IMR-90 (cell line): Measurements from ENCODE around the gene SLC26A6. TPM values are rescaled to one million over a fixed set of nuclear protein-coding genes. Genes with fewer than 3 reads are reported as not detected.

ENCODE experiments used
- ATAC-seq: fragments of 200-7000 bp; cut with Tn5 transposase; 2 replicates; pipeline ENCODE4 v1.9.1; 2020; ENCODE audit warnings: low read depth, mild to moderate bottlenecking, moderate library complexity
- BruUV-seq: library from RNA; stranded (reverse); fragments of 400-500 nt; replicated peaks from 2 replicates; lab custom pipeline; 2021; lab: Mats Ljungman, UMichigan
- CTCF ChIA-PET: fragments of 300-600 bp; formaldehyde crosslinking; extraction: SDS; loops from one replicate; lab custom pipeline; 2021; ENCODE audit warnings: antibody characterized with exemption; lab: Yijun Ruan, JAX
- POLR2A ChIA-PET: fragments of 300-600 bp; sonication (Branson Sonifier 250); formaldehyde crosslinking; loops from one replicate; lab custom pipeline; 2022; ENCODE audit warnings: antibody characterized with exemption; ENCODE audit not compliant: unreplicated experiment; lab: Charles Lee
- DNase-seq: peaks from one replicate; pipeline ENCODE4 v3.0.0; 2013
- H2AFZ ChIP-seq: replicated peaks from 2 replicates; pipeline ENCODE3; 2013; ENCODE audit warnings: low read length, mild to moderate bottlenecking; ENCODE audit not compliant: poor library complexity
- H2AK5ac ChIP-seq: 2 replicates; pipeline ENCODE4 v1.6.1; 2013; ENCODE audit warnings: low read depth, low read length, inconsistent platforms
- H2AK9ac ChIP-seq: replicated peaks from 2 replicates; pipeline ENCODE3; 2013; ENCODE audit warnings: mild to moderate bottlenecking, low read depth, low read length, moderate library complexity; ENCODE audit not compliant: poor library complexity
- H2BK120ac ChIP-seq: 2 replicates; pipeline ENCODE4 v1.6.1; 2013; ENCODE audit warnings: low read depth, low read length, inconsistent platforms
- H2BK15ac ChIP-seq: 3 replicates; pipeline ENCODE4 v1.6.1; 2013; ENCODE audit warnings: low read depth, low read length, inconsistent platforms
- H2BK20ac ChIP-seq: 2 replicates; pipeline ENCODE4 v1.6.1; 2013; ENCODE audit warnings: low read depth, mild to moderate bottlenecking, inconsistent platforms, low read length, moderate library complexity
- H2BK5ac ChIP-seq: 2 replicates; pipeline ENCODE4 v1.6.1; 2013; ENCODE audit warnings: mild to moderate bottlenecking, low read depth, low read length, inconsistent platforms; ENCODE audit not compliant: poor library complexity, severe bottlenecking
- H3K14ac ChIP-seq: replicated peaks from 2 replicates; pipeline ENCODE4 v1.6.1; 2013; ENCODE audit warnings: low read depth, low read length, inconsistent platforms
- H3K18ac ChIP-seq: 2 replicates; pipeline ENCODE4 v1.6.1; 2013; ENCODE audit warnings: low read depth, low read length, control low read depth
- H3K23ac ChIP-seq: 2 replicates; pipeline ENCODE4 v1.6.1; 2013; ENCODE audit warnings: low read depth, low read length, inconsistent platforms
- H3K27ac ChIP-seq: 2 replicates; pipeline ENCODE4 v1.5.1; 2013; ENCODE audit warnings: mild to moderate bottlenecking, control low read depth, low read length; ENCODE audit not compliant: insufficient read depth
- H3K27me3 ChIP-seq: 2 replicates; pipeline ENCODE4 v1.6.1; 2013; ENCODE audit warnings: low read length; ENCODE audit not compliant: control insufficient read depth, insufficient read depth
- H3K36me3 ChIP-seq: 2 replicates; pipeline ENCODE4 v1.6.1; 2013; ENCODE audit warnings: low read length, mixed read lengths; ENCODE audit not compliant: control insufficient read depth, insufficient read depth
- H3K4ac ChIP-seq: 2 replicates; pipeline ENCODE4 v1.6.1; 2013; ENCODE audit warnings: low read depth, low read length, inconsistent platforms
- H3K4me1 ChIP-seq: 2 replicates; pipeline ENCODE4 v1.6.1; 2013; ENCODE audit warnings: low read length, mixed read lengths; ENCODE audit not compliant: control insufficient read depth, insufficient read depth
- H3K4me2 ChIP-seq: 2 replicates; pipeline ENCODE4 v1.6.1; 2013; ENCODE audit warnings: low read depth, mild to moderate bottlenecking, control low read depth, low read length, moderate library complexity
- H3K4me3 ChIP-seq: 2 replicates; pipeline ENCODE4 v1.5.1; 2013; ENCODE audit warnings: low read depth, mild to moderate bottlenecking, control low read depth, low read length, moderate library complexity; ENCODE audit not compliant: insufficient read depth
- H3K56ac ChIP-seq: 2 replicates; pipeline ENCODE4 v1.6.1; 2013; ENCODE audit warnings: low read length, inconsistent platforms; ENCODE audit not compliant: insufficient read depth; ENCODE audit errors: extremely low read depth
- H3K79me1 ChIP-seq, 2 experiments: 2 replicates each; pipeline ENCODE4 v1.6.1; 2013; ENCODE audit warnings: low read length in 2 of 2, inconsistent platforms in 1 of 2, low read depth in 1 of 2
- H3K9ac ChIP-seq: 2 replicates; pipeline ENCODE4 v1.6.1; 2013; ENCODE audit warnings: low read depth, low read length, control low read depth
- H3K9me1 ChIP-seq: 2 replicates; pipeline ENCODE4 v1.6.1; 2013; ENCODE audit warnings: low read length, inconsistent platforms; ENCODE audit not compliant: insufficient read depth
- H3K9me3 ChIP-seq: 2 replicates; pipeline ENCODE4 v1.6.1; 2013; ENCODE audit warnings: low read length; ENCODE audit not compliant: control insufficient read depth, insufficient read depth
- H4K20me1 ChIP-seq: 2 replicates; pipeline ENCODE4 v1.6.1; 2013; ENCODE audit warnings: low read length, inconsistent platforms; ENCODE audit not compliant: insufficient read depth
- H4K5ac ChIP-seq: 2 replicates; pipeline ENCODE4 v1.6.1; 2013; ENCODE audit warnings: mild to moderate bottlenecking, low read depth, low read length, control low read depth
- H4K8ac ChIP-seq, 2 experiments: 2 replicates each; pipeline ENCODE4 v1.6.1; 2013; ENCODE audit warnings: low read depth in 2 of 2, low read length in 2 of 2, control low read depth in 1 of 2, inconsistent platforms in 1 of 2
- H4K91ac ChIP-seq: 2 replicates; pipeline ENCODE4 v1.6.1; 2013; ENCODE audit warnings: low read depth, low read length, inconsistent platforms; ENCODE audit not compliant: insufficient read depth
- CTCF ChIP-seq: conservative IDR thresholded peaks from 2 replicates; pipeline ENCODE4 v1.5.1; 2012; ENCODE audit warnings: mild to moderate bottlenecking, low read depth, low read length, improper control_type of control experiment
- POLR2A ChIP-seq: IDR thresholded peaks from 2 replicates; pipeline ENCODE4 v1.6.1; 2012; ENCODE audit warnings: mild to moderate bottlenecking, low read depth, low read length
- RAD21 ChIP-seq: IDR thresholded peaks from 2 replicates; pipeline ENCODE4 v1.6.1; 2012; ENCODE audit warnings: low read length, improper control_type of control experiment
- WGBS, 2 experiments: methylation state at CpG; one replicate each; pipeline versions ENCODE4 v1.1.5 to v1.1.7; 2013; ENCODE audit warnings: missing lambda C conversion rate in 2 of 2; ENCODE audit not compliant: insufficient read length in 1 of 2; ENCODE audit errors: extremely low coverage in 2 of 2; 5-methylcytosine and 5-hydroxymethylcytosine counted together
- dilution Hi-C: fragments of 300-500 bp; cut with HindIII; formaldehyde crosslinking; loops from one replicate; pipeline ENCODE4 v1.14.3; 2018; ENCODE audit warnings: low sequenced_read_pairs; ENCODE audit not compliant: unreplicated experiment
- in situ Hi-C: fragments of 300-500 bp; cut with MboI; formaldehyde crosslinking; loops from 3 replicates; pipeline ENCODE4 v1.14.3; 2019; ENCODE audit warnings: low sequenced_read_pairs, inconsistent platforms, mixed read lengths
- intact Hi-C: fragments of 100-400 bp; cut with micrococcal nuclease; formaldehyde crosslinking; loops from 2 replicates; pipeline ENCODE4 v1.10.0; 2022
- polyA plus RNA-seq, 3 experiments: library from polyadenylated mRNA; depleted of rRNA; stranded (reverse); fragments of >200 nt; gene quantifications; 2 replicates each; pipeline ENCODE4 v1.2.3, GENCODE V29; 2012; ENCODE audit warnings: low replicate concordance in 1 of 3
- total RNA-seq: library from RNA; depleted of rRNA; stranded (reverse); fragments of >200 nt; gene quantifications from 2 replicates; pipeline ENCODE4 v1.2.3, GENCODE V29; 2012

The SLC26A6 gene
- total and polyA plus RNA-seq, 2 of the 4 experiments (the other 2 are of a cell fraction), result 11.8 to 34.3 TPM

- in situ Hi-C loops (no loop called here), intact Hi-C loops (no loop called here), dilution Hi-C loops (no loop called here)
- no peak overlapping the region for H3K56ac ChIP-seq
- TF ChIP-seq POLR2A, result no peak
- TF ChIP-seq CTCF, result no peak
- TF ChIP-seq RAD21, result no peak
- ChIA-PET POLR2A (no interaction called here), CTCF (interaction anchor here (0.6 kb wide), 1 partner anchor 193 kb away, joined by 3 read pairs; no protein-coding TSS in a partner anchor)
- H3K36me3 ChIP-seq, result peaks cover 88% of the 10 kb centered on the region
- no peak overlapping the region for H2BK5ac ChIP-seq
- no peak overlapping the region for H3K14ac ChIP-seq
- no peak overlapping the region for H3K18ac ChIP-seq
- WGBS, 2 experiments, result 80% methylated on average over 2 of the region's 9 CpGs; no CpG with 5 or more reads in 1 of the 2 experiments
- H2BK15ac ChIP-seq, result no peak overlapping the region
- H3K27me3 ChIP-seq, result no peaks in the 10 kb centered on the region
- H2AK5ac ChIP-seq, result no peak overlapping the region
- no peak overlapping the region for H2AFZ ChIP-seq
- no peak overlapping the region for H4K91ac ChIP-seq
- 0 out of 2 replicates have a peak, but pooled peaks cover 3% of the 10 kb centered on the region for H3K9me1 ChIP-seq
- no TSS peak for BruUV-seq
- H3K23ac ChIP-seq, result no peak overlapping the region
- H2BK120ac ChIP-seq, result no peak overlapping the region
- H3K4me3 ChIP-seq, result no peak overlapping the region
- H3K9me3 ChIP-seq, result no peaks in the 10 kb centered on the region
- H3K4me2 ChIP-seq, result no peak overlapping the region
- H3K9ac ChIP-seq, result no peak overlapping the region
- no peak overlapping the region for H3K27ac ChIP-seq
- H3K79me1 ChIP-seq, result peaks cover 3 to 36% of the 10 kb centered on the region in 2 experiments; a peak in 3 of 4 replicates
- no peak overlapping the region for H2AK9ac ChIP-seq
- H3K4me1 ChIP-seq, result no peaks in the 10 kb centered on the region
- no peaks in the 10 kb centered on the region; the same call in 1 of the 2 replicates for H4K20me1 ChIP-seq
- DNase-seq (no peak), ATAC-seq (no peak)
- H3K4ac ChIP-seq, result no peak overlapping the region
- H4K5ac ChIP-seq, result no peak overlapping the region
- no peak overlapping the region for H2BK20ac ChIP-seq
- no peak overlapping the region for H4K8ac ChIP-seq
Measured at GRCh38 chr3:48584836-48585235, 50.4 kb downstream of the SLC26A6 start.
